NT2/D1 (cell line): ENCODE measurements around the gene MORN4.

ENCODE experiments used
- SUZ12 ChIP-seq: IDR thresholded peaks from 2 replicates; pipeline ENCODE4 v1.6.1; 2011; ENCODE audit not compliant: insufficient read length, insufficient read depth; ENCODE audit errors: extremely low read depth
- ZNF274 ChIP-seq: IDR thresholded peaks from 2 replicates; pipeline ENCODE4 v1.6.1; 2011; ENCODE audit warnings: mild to moderate bottlenecking, low read depth, low read length

DNA sequence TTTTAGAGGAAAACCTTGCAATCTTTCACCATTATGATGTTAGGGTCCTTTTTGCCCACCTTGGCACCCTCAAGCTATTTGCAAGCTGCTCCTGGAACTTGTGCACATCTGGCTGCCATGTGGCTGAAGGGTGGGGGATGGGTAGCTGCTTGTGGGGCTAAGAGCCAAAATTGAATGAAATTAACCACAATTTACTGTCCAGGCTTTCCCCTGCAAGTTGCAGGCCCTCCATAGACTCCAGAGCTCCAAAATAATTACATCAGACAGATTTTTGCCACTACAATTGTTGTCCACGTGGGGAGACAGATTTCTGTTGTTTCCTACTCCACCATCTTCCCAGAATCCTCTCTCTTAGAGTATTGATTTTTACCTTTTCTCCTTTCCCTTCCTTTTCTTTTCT is 26.3 kb upstream of the MORN4 start:
- no peak for TF ChIP-seq SUZ12
- no peak for TF ChIP-seq ZNF274
